HEK293 (cell line): Measurements from ENCODE around the gene DUSP6.

Source experiments
- CTCF ChIA-PET: fragments of 350-600 bp; formaldehyde crosslinking; extraction: SDS; loops from one replicate; lab custom pipeline; 2021; ENCODE audit warnings: antibody characterized with exemption; lab: Yijun Ruan, JAX
- POLR2A ChIA-PET: fragments of 300-600 bp; formaldehyde crosslinking; extraction: SDS; loops from one replicate; lab custom pipeline; 2020; ENCODE audit warnings: antibody characterized with exemption, inconsistent platforms; lab: Yijun Ruan, JAX
- H3K27ac ChIP-seq: fragments of 200-500 bp; sonication (Bioruptor generic); 2 replicates; pipeline ENCODE4 v1.5.1; 2014; ENCODE audit warnings: low read depth, low read length, control low read depth, inconsistent platforms; ENCODE audit errors: extremely low read depth
- H3K36me3 ChIP-seq, 2 experiments: fragments of 200-500 bp in 1 of 2; sonication (Bioruptor generic) in 1 of 2; 1 replicate in 1 of 2; 2 replicates in 1 of 2; pipeline ENCODE4 v1.5.1; 2014 to 2017; ENCODE audit warnings: inconsistent platforms in 2 of 2, low read length in 2 of 2; ENCODE audit not compliant: control insufficient read depth in 2 of 2, insufficient read depth in 1 of 2
- H3K4me1 ChIP-seq: fragments of 200-500 bp; sonication (Bioruptor generic); 2 replicates; pipeline ENCODE4 v1.5.1; 2014; ENCODE audit warnings: mild to moderate bottlenecking, low read length, inconsistent platforms; ENCODE audit not compliant: control insufficient read depth, insufficient read depth
- H3K4me3 ChIP-seq: 2 replicates; pipeline ENCODE4 v1.5.1; 2011; ENCODE audit warnings: low read depth, mild to moderate bottlenecking, control low read depth, low read length, moderate library complexity
- H3K9me3 ChIP-seq: fragments of 200-500 bp; sonication (Bioruptor generic); 2 replicates; pipeline ENCODE4 v1.5.1; 2014; ENCODE audit warnings: low read depth, low read length, inconsistent platforms; ENCODE audit not compliant: control insufficient read depth, insufficient read depth
- FEZF1 ChIP-seq: fragments of 450-650 bp; formaldehyde crosslinking; IDR thresholded peaks from 2 replicates; pipeline ENCODE4 v1.5.1; 2016; ENCODE audit warnings: missing biosample characterization, missing genetic modification characterization
- GLI2 ChIP-seq: fragments of 450-650 bp; formaldehyde crosslinking; IDR thresholded peaks from 2 replicates; pipeline ENCODE4; 2017; ENCODE audit warnings: missing biosample characterization, missing genetic modification characterization, low read depth, borderline replicate concordance
- KLF17 ChIP-seq: fragments of 450-650 bp; formaldehyde crosslinking; IDR thresholded peaks from 2 replicates; pipeline ENCODE4 v1.5.1; 2016; ENCODE audit warnings: missing biosample characterization, missing genetic modification characterization
- OSR2 ChIP-seq: fragments of 450-650 bp; formaldehyde crosslinking; IDR thresholded peaks from 2 replicates; pipeline ENCODE4 v1.5.1; 2016; ENCODE audit warnings: missing biosample characterization, missing genetic modification characterization
- SCRT1 ChIP-seq: fragments of 450-650 bp; formaldehyde crosslinking; IDR thresholded peaks from 2 replicates; pipeline ENCODE4 v1.5.1; 2016; ENCODE audit warnings: missing biosample characterization, missing genetic modification characterization, borderline replicate concordance
- WT1 ChIP-seq: fragments of 450-650 bp; formaldehyde crosslinking; IDR thresholded peaks from 2 replicates; pipeline ENCODE4 v1.5.1; 2016; ENCODE audit warnings: missing biosample characterization, missing genetic modification characterization
- ZBTB6 ChIP-seq: fragments of 450-650 bp; formaldehyde crosslinking; IDR thresholded peaks from 2 replicates; pipeline ENCODE4 v1.5.1; 2017; ENCODE audit warnings: missing biosample characterization, missing genetic modification characterization
- ZBTB8A ChIP-seq: fragments of 450-650 bp; formaldehyde crosslinking; IDR thresholded peaks from 2 replicates; pipeline ENCODE4 v1.5.1; 2016; ENCODE audit warnings: missing biosample characterization, missing genetic modification characterization
- ZFP3 ChIP-seq: fragments of 450-650 bp; formaldehyde crosslinking; IDR thresholded peaks from 2 replicates; pipeline ENCODE4 v1.5.1; 2016; ENCODE audit warnings: low read depth, missing biosample characterization, missing genetic modification characterization
- ZFP69B ChIP-seq: fragments of 450-650 bp; formaldehyde crosslinking; IDR thresholded peaks from 2 replicates; pipeline ENCODE4 v1.5.1; 2016; ENCODE audit warnings: missing biosample characterization, missing genetic modification characterization
- ZNF121 ChIP-seq: fragments of 450-650 bp; formaldehyde crosslinking; IDR thresholded peaks from 2 replicates; pipeline ENCODE4 v1.5.1; 2016; ENCODE audit warnings: missing biosample characterization, missing genetic modification characterization
- ZNF148 ChIP-seq: fragments of 450-650 bp; formaldehyde crosslinking; IDR thresholded peaks from 2 replicates; pipeline ENCODE4 v1.5.0; 2017; ENCODE audit warnings: missing biosample characterization, missing genetic modification characterization, borderline replicate concordance
- ZNF18 ChIP-seq: fragments of 450-650 bp; formaldehyde crosslinking; IDR thresholded peaks from 2 replicates; pipeline ENCODE4 v1.5.1; 2016; ENCODE audit warnings: missing biosample characterization, missing genetic modification characterization
- ZNF221 ChIP-seq: fragments of 450-650 bp; formaldehyde crosslinking; IDR thresholded peaks from 2 replicates; pipeline ENCODE4 v1.5.1; 2017; ENCODE audit warnings: missing biosample characterization, missing genetic modification characterization, borderline replicate concordance
- ZNF366 ChIP-seq: fragments of 450-650 bp; formaldehyde crosslinking; conservative IDR thresholded peaks from 2 replicates; pipeline ENCODE4 v1.5.1; 2016; ENCODE audit warnings: missing biosample characterization, missing genetic modification characterization
- ZNF426 ChIP-seq: fragments of 450-650 bp; formaldehyde crosslinking; IDR thresholded peaks from 2 replicates; pipeline ENCODE4 v1.5.1; 2017; ENCODE audit warnings: missing biosample characterization, missing genetic modification characterization, mild to moderate bottlenecking, inconsistent platforms, moderate library complexity
- ZNF449 ChIP-seq: fragments of 450-650 bp; formaldehyde crosslinking; IDR thresholded peaks from 2 replicates; pipeline ENCODE4 v1.5.1; 2017; ENCODE audit warnings: missing biosample characterization, mild to moderate bottlenecking, missing genetic modification characterization, moderate library complexity
- ZNF501 ChIP-seq: fragments of 450-650 bp; formaldehyde crosslinking; IDR thresholded peaks from 2 replicates; pipeline ENCODE4 v1.5.1; 2016; ENCODE audit warnings: missing biosample characterization, missing genetic modification characterization
- ZNF529 ChIP-seq: fragments of 450-650 bp; formaldehyde crosslinking; IDR thresholded peaks from 2 replicates; pipeline ENCODE4 v1.5.1; 2017; ENCODE audit warnings: missing genetic modification characterization, missing biosample characterization; ENCODE audit not compliant: insufficient replicate concordance
- ZNF530 ChIP-seq: fragments of 450-650 bp; formaldehyde crosslinking; IDR thresholded peaks from 2 replicates; pipeline ENCODE4 v1.5.1; 2016; ENCODE audit warnings: low read depth, missing biosample characterization, missing genetic modification characterization
- ZNF544 ChIP-seq: fragments of 450-650 bp; formaldehyde crosslinking; IDR thresholded peaks from 2 replicates; pipeline ENCODE4 v1.5.0; 2017; ENCODE audit warnings: missing biosample characterization, missing genetic modification characterization
- ZNF560 ChIP-seq: fragments of 450-650 bp; formaldehyde crosslinking; IDR thresholded peaks from 2 replicates; pipeline ENCODE4 v1.5.1; 2017; ENCODE audit warnings: missing biosample characterization, missing genetic modification characterization, borderline replicate concordance
- ZNF629 ChIP-seq: fragments of 450-650 bp; formaldehyde crosslinking; IDR thresholded peaks from 2 replicates; pipeline ENCODE4 v1.5.1; 2017; ENCODE audit warnings: missing biosample characterization, missing genetic modification characterization
- ZNF670 ChIP-seq: fragments of 450-650 bp; formaldehyde crosslinking; IDR thresholded peaks from 2 replicates; pipeline ENCODE4 v1.5.1; 2016; ENCODE audit warnings: missing biosample characterization, missing genetic modification characterization, low read depth
- ZNF677 ChIP-seq: fragments of 450-650 bp; IDR thresholded peaks from 2 replicates; pipeline ENCODE4 v1.5.0; 2018; ENCODE audit warnings: missing biosample characterization, mild to moderate bottlenecking, missing genetic modification characterization, moderate library complexity
- ZNF747 ChIP-seq: fragments of 450-650 bp; formaldehyde crosslinking; IDR thresholded peaks from 2 replicates; pipeline ENCODE4 v1.5.1; 2016; ENCODE audit warnings: missing biosample characterization, missing genetic modification characterization
- ZNF837 ChIP-seq: fragments of 450-650 bp; formaldehyde crosslinking; IDR thresholded peaks from 2 replicates; pipeline ENCODE4 v1.5.1; 2016; ENCODE audit warnings: missing biosample characterization, missing genetic modification characterization
- ZSCAN5A ChIP-seq: fragments of 450-650 bp; formaldehyde crosslinking; IDR thresholded peaks from 2 replicates; pipeline ENCODE4 v1.5.1; 2016; ENCODE audit warnings: missing biosample characterization, missing genetic modification characterization

DUSP6 gene

GRCh38 chr12:89340861-89341260 lies 11.4 kb downstream of the DUSP6 start:
- ChIA-PET POLR2A (no interaction called here), CTCF (no interaction called here)
- TF ChIP-seq ZNF530 (tag by site-specific recombination) (no peak), OSR2 (tag by site-specific recombination) (no peak), ZNF18 (tag by site-specific recombination) (no peak), SCRT1 (tag by site-specific recombination) (no peak), ZNF560 (tag by site-specific recombination) (no peak), ZBTB8A (tag by site-specific recombination) (no peak), ZNF426 (tag by site-specific recombination) (no peak), ZNF670 (tag by site-specific recombination) (no peak), ZBTB6 (no peak), ZNF629 (tag by site-specific recombination) (no peak), ZNF544 (tag by site-specific recombination) (no peak), ZNF221 (tag by site-specific recombination) (no peak), ZSCAN5A (tag by site-specific recombination) (no peak), ZNF837 (tag by site-specific recombination) (no peak), ZNF677 (tag by site-specific recombination) (no peak), ZFP3 (no peak), ZFP69B (tag by site-specific recombination) (no peak), WT1 (tag by site-specific recombination) (no peak), ZNF747 (tag by site-specific recombination) (no peak)
- no peak overlapping the region for H3K27ac ChIP-seq
- no peaks in the 10 kb centered on the region for H3K36me3 ChIP-seq
- H3K4me1 ChIP-seq, result peaks cover 2% of the 10 kb centered on the region
- H3K4me3 ChIP-seq, result no peak overlapping the region
- no peaks in the 10 kb centered on the region for H3K9me3 ChIP-seq

GRCh38 chr12:89339526-89339925 lies 12.8 kb downstream of the DUSP6 start:
- H3K9me3 ChIP-seq, result no peaks in the 10 kb centered on the region
- H3K27ac ChIP-seq, result no peak overlapping the region
- H3K4me1 ChIP-seq, result no peaks in the 10 kb centered on the region
- CTCF ChIA-PET, result interaction anchor here (0.5 to 1.1 kb wide), 2 partner anchors 13 to 43 kb away, joined by 3 to 4 read pairs; partner anchors contain the start of gene DUSP6
- no peak overlapping the region for H3K4me3 ChIP-seq
- H3K36me3 ChIP-seq, result no peaks in the 10 kb centered on the region
- POLR2A ChIA-PET, result no interaction called here
- TF ChIP-seq KLF17 (no peak), ZNF501 (tag by site-specific recombination) (no peak), FEZF1 (no peak), ZNF366 (no peak), ZNF560 (tag by site-specific recombination) (no peak), GLI2 (tag by site-specific recombination) (no peak), ZNF449 (tag by site-specific recombination) (no peak), ZNF148 (no peak), ZNF544 (tag by site-specific recombination) (no peak), ZNF529 (tag by site-specific recombination) (no peak), ZNF121 (tag by site-specific recombination) (no peak), SCRT1 (tag by site-specific recombination) (no peak)
